Esophagus squamous epithelium (tissue), 5 donors: Measurements from ENCODE around the gene ANXA1. TPM values are rescaled to one million over a fixed set of nuclear protein-coding genes. Genes with fewer than 3 reads are reported as not detected.
A peak's percentile ranks its signal among the peaks of the same experiment; 100 is the strongest.

Experiments
- DNase-seq: peaks from one replicate; lab custom pipeline; 2025; lab: John Stamatoyannopoulos, UW
- H3K27ac ChIP-seq, 4 donors: fragments of 200-600 bp; sonication (generic); one replicate each; pipeline ENCODE4 v1.5.1; 2016 to 2019; ENCODE audit warnings: mild to moderate bottlenecking in 1 of 4
- H3K27me3 ChIP-seq, 4 donors: fragments of 200-600 bp; sonication (generic); 1 replicate in 3 of 4; 2 replicates in 1 of 4; pipeline versions ENCODE4 v1.5.1 to v1.6.0; 2017 to 2021; ENCODE audit warnings: antibody characterized with exemption in 1 of 4
- H3K36me3 ChIP-seq, 3 donors: fragments of 200-600 bp; sonication (generic); one replicate each; pipeline ENCODE4 v1.5.1; 2016 to 2019
- H3K4me1 ChIP-seq, 3 donors: fragments of 200-600 bp; sonication (generic); one replicate each; pipeline ENCODE4 v1.5.1; 2017 to 2019
- H3K4me3 ChIP-seq, 4 donors: fragments of 200-600 bp; sonication (generic); 1 replicate in 3 of 4; 2 replicates in 1 of 4; pipeline ENCODE4 v1.5.1; 2016 to 2019; ENCODE audit warnings: mild to moderate bottlenecking in 2 of 4, moderate library complexity in 1 of 4
- H3K9me3 ChIP-seq, 3 donors: fragments of 200-600 bp; sonication (generic); one replicate each; pipeline ENCODE4 v1.5.1; 2016 to 2019
- POLR2A ChIP-seq, 4 donors: fragments of 450-650 bp; IDR thresholded peaks; one replicate each; pipeline ENCODE4 v1.6.1; 2017; ENCODE audit warnings: antibody characterized with exemption in 4 of 4, mild to moderate bottlenecking in 4 of 4, moderate library complexity in 3 of 4
- WGBS, 2 donors: methylation state at CpG; one replicate each; pipeline ENCODE4 v1.1.5; 2018; 5-methylcytosine and 5-hydroxymethylcytosine counted together
- intact Hi-C: fragments of 100-400 bp; cut with DNase I; formaldehyde crosslinking; loops from one replicate; pipeline ENCODE4 v1.15.0; 2022
- total RNA-seq, 4 donors: library from RNA; depleted of rRNA; stranded (reverse); fragments of >200 nt; gene quantifications; one replicate each; pipeline ENCODE4 v1.1.0, GENCODE V29; 2016
- TF ChIP-seq, protein P1 (sequence below), 6 experiments: fragments of 450-650 bp in 4 of 6; fragments of 200-600 bp in 2 of 6; sonication (generic) in 2 of 6; IDR thresholded peaks; one replicate each; pipeline ENCODE4 v1.5.1; 2016 to 2019; ENCODE audit warnings: antibody characterized with exemption in 6 of 6, mild to moderate bottlenecking in 4 of 6, moderate library complexity in 4 of 6
- donor health status: DM: yes; HTN: yes; CAD: no.

Gene ANXA1
- total RNA-seq, 4 donors from 2014 or later = 5,313 to 9,451 (median 7,147) TPM

DNA sequence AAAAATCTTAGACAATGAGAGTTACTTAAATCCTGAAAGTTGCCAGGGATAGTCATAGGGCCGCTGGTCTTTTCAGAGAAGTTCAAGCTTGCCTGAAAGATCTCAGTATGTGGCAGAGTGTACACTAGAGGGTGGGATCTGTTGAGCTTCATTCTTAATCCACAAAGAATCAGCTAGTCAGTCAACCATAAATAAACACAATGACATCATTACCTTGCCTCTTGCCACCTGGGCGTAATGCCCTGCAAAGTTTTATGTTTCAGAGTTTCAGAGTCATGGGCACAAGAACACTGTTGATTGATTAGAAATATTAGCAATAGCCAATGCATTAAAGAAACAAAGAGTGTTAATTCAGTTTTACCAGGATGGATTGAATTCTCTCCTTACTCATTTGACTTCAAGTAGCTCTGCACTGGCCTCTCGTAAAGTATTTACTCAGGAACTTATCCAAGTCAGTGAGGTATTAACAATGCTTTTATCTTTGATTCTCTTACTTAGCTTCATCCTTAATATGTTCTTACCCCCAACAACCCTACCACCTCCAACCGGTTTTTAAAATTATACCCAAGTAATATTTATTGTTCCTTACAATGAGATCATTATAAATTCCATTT is 14.3 kb upstream of the ANXA1 start:
- intact Hi-C loops = no loop called here
- TF ChIP-seq POLR2A (IDR thresholded peaks at IDR 0.05) = no peak
- TF ChIP-seq, protein P1, sequence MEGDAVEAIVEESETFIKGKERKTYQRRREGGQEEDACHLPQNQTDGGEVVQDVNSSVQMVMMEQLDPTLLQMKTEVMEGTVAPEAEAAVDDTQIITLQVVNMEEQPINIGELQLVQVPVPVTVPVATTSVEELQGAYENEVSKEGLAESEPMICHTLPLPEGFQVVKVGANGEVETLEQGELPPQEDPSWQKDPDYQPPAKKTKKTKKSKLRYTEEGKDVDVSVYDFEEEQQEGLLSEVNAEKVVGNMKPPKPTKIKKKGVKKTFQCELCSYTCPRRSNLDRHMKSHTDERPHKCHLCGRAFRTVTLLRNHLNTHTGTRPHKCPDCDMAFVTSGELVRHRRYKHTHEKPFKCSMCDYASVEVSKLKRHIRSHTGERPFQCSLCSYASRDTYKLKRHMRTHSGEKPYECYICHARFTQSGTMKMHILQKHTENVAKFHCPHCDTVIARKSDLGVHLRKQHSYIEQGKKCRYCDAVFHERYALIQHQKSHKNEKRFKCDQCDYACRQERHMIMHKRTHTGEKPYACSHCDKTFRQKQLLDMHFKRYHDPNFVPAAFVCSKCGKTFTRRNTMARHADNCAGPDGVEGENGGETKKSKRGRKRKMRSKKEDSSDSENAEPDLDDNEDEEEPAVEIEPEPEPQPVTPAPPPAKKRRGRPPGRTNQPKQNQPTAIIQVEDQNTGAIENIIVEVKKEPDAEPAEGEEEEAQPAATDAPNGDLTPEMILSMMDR (IDR thresholded peaks at IDR 0.05) = peak in 1 of 6 experiments; percentile 34
- no peaks in the 10 kb centered on the region for H3K9me3 ChIP-seq
- peak overlapping the region in 1 of 4 donors; percentile 1 for H3K4me3 ChIP-seq
- H3K36me3 ChIP-seq = no peaks in the 10 kb centered on the region
- DNase-seq = no peak
- H3K27ac ChIP-seq = peak overlapping the region; percentile 54 to 91 (median 86)
- H3K4me1 ChIP-seq = peaks cover 5 to 84% (median 6%) of the 10 kb centered on the region in 3 donors
- WGBS, 2 donors = 37 to 40% methylated on average over 4 of the region's 4 CpGs
- H3K27me3 ChIP-seq = no peaks in the 10 kb centered on the region

DNA sequence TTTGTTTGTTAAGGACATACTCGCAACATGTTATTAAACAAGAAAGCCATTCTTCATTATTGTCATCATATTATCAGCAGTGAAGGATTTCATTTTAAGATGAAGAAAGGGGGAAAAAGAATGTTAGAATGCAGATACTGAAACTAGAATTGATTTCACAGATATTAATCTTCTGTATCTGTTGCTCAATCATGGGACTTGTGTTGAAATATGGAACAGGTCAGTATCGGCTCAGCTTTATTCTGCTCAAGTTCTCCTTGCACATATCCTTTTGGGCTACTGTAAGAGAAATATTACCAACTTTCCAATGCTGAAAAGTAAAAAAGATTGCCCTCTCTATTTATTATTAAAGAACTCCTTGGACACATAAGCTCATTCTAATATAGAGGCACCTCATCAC is 13.8 kb upstream of the ANXA1 start:
- WGBS, 2 donors = 60% methylated on average over 2 of the region's 2 CpGs
- intact Hi-C loops = no loop called here
- Histone ChIP-seq H3K27ac (peak overlapping the region; percentile 54 to 91 (median 86)), H3K36me3 (no peaks in the 10 kb centered on the region), H3K4me3 (peak overlapping the region in 1 of 4 donors; percentile 1), H3K9me3 (no peaks in the 10 kb centered on the region), H3K27me3 (no peaks in the 10 kb centered on the region), H3K4me1 (peaks cover 4 to 80% (median 6%) of the 10 kb centered on the region in 3 donors)
- DNase-seq = no peak
- TF ChIP-seq, protein P1 (IDR thresholded peaks at IDR 0.05) = no peak
- TF ChIP-seq POLR2A (IDR thresholded peaks at IDR 0.05) = no peak

DNA sequence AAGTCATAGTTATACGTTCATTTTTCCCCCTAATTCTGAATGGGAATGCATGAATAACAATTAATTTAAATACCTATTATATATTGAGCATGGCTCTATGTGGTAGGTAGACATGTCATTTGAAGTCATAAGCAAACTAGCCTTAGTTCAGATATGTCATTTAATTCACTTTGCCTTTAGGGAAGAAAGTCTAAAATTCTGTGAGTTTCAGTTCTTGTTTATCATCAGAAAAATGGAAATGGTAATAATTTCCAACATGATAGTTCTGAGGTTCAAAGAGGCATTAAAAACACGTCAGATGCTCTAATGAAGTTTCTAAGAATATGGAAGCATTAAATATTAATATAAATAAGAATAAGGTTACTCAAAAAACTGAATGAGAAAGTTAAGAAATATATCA is 13.1 kb upstream of the ANXA1 start:
- intact Hi-C loops = no loop called here
- H3K27me3 ChIP-seq = no peaks in the 10 kb centered on the region
- 67 to 85% methylated on average over 2 of the region's 2 CpGs for WGBS, 2 donors
- no peaks in the 10 kb centered on the region for H3K36me3 ChIP-seq
- H3K4me3 ChIP-seq = no peak overlapping the region
- TF ChIP-seq POLR2A (IDR thresholded peaks at IDR 0.05) = no peak
- TF ChIP-seq, protein P1 (IDR thresholded peaks at IDR 0.05) = no peak
- H3K4me1 ChIP-seq = peaks cover 0 to 80% (median 6%) of the 10 kb centered on the region in 3 donors
- DNase-seq = no peak
- no peaks in the 10 kb centered on the region for H3K9me3 ChIP-seq
- peak overlapping the region in 3 of 4 donors; percentile 83 to 91 (median 88) for H3K27ac ChIP-seq

DNA sequence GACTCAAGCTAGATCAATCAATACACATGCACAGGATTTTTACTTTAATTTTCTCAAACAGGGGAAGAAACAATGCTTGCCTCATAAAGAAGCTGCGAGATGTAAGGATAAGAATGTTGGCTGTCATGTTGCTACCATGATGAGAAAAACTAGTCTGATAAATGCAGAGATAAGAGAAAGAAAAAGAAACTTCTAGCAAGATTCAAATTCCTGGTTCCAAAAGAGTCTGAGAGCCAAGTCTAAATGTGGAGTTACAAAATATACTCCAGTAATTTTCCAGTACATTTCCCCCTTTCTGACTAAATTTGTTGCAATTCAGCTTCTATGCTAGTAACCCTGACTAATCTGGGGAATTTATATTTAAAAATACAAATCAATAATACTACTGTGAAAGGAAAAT is 10.4 kb upstream of the ANXA1 start:
- no peak for TF ChIP-seq POLR2A (IDR thresholded peaks at IDR 0.05)
- TF ChIP-seq, protein P1 (IDR thresholded peaks at IDR 0.05) = no peak
- DNase-seq = no peak
- Histone ChIP-seq H3K4me3 (no peak overlapping the region), H3K27ac (peak overlapping the region in 1 of 4 donors; percentile 19), H3K27me3 (no peaks in the 10 kb centered on the region), H3K4me1 (peaks cover 0 to 70% (median 13%) of the 10 kb centered on the region in 3 donors), H3K9me3 (no peaks in the 10 kb centered on the region), H3K36me3 (no peaks in the 10 kb centered on the region)
- intact Hi-C loops = no loop called here
- WGBS, 2 donors = 77 to 85% methylated on average over 1 of the region's 1 CpG

DNA sequence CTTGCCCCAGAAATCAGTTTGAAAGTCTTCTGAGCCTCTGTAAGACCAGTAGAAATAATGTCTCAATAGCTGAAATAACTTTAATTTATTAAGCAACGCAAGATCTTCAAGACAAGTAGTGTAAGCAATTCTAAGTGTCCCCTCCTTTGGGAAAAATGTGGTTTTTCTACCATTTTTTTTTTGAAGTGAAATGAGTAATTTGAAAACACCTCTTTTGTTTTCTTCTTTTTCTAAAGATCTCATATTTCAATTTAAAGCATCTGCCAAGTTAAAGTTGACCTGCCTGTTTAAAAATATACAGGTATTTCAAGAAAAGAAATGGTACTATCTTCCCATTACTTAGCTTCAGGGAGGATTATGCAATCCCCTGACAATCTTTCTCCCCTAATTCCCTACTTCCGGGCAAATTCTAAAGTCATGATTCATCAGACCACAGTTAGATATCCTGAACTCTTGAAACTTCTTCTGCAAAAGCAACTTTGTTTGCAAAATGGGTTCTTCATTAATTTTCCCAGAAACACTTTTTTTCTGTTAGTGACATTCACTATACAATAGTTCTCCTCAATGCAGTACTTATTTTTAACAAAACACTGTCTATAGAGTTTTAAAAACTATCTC is 7.8 kb upstream of the ANXA1 start:
- Histone ChIP-seq H3K4me3 (no peak overlapping the region), H3K9me3 (no peaks in the 10 kb centered on the region), H3K27ac (peak overlapping the region in 3 of 4 donors; percentile 46 to 72 (median 63)), H3K4me1 (peaks cover 5 to 62% (median 25%) of the 10 kb centered on the region in 3 donors), H3K27me3 (no peaks in the 10 kb centered on the region), H3K36me3 (no peaks in the 10 kb centered on the region)
- DNase-seq = no peak
- intact Hi-C loops = no loop called here
- WGBS, 2 donors = 12 to 13% methylated on average over 2 of the region's 2 CpGs
- TF ChIP-seq, protein P1 (IDR thresholded peaks at IDR 0.05) = no peak
- TF ChIP-seq POLR2A (IDR thresholded peaks at IDR 0.05) = no peak
